ENCODE results near the gene FRY.

FRY gene

GRCh38 chr13:32173881-32174280, 142.3 kb downstream of the FRY start:
- no peak for TF ChIP-seq CTCF (conservative IDR thresholded peaks at IDR 0.05)
- no peak for TF ChIP-seq ZFX (IDR thresholded peaks at IDR 0.05)
- H3K27ac ChIP-seq: no peak overlapping the region

GRCh38 chr13:32174366-32174765, 142.8 kb downstream of the FRY start:
- H3K27ac ChIP-seq: no peak overlapping the region
- TF ChIP-seq CTCF (conservative IDR thresholded peaks at IDR 0.05) (no peak), ZFX (IDR thresholded peaks at IDR 0.05) (no peak)

GRCh38 chr13:32175307-32175706, 143.7 kb downstream of the FRY start:
- TF ChIP-seq ZFX (IDR thresholded peaks at IDR 0.05): no peak
- TF ChIP-seq CTCF (conservative IDR thresholded peaks at IDR 0.05): no peak
- H3K27ac ChIP-seq: no peak overlapping the region

- H3K27ac ChIP-seq: no peak overlapping the region
- TF ChIP-seq ZFX (IDR thresholded peaks at IDR 0.05): no peak
- TF ChIP-seq CTCF (conservative IDR thresholded peaks at IDR 0.05): no peak
Observed at GRCh38 chr13:32175943-32176342, 144.4 kb downstream of the FRY start.

GRCh38 chr13:32176696-32177095, 145.1 kb downstream of the FRY start:
- H3K27ac ChIP-seq: no peak overlapping the region
- TF ChIP-seq ZFX (IDR thresholded peaks at IDR 0.05) (no peak), CTCF (conservative IDR thresholded peaks at IDR 0.05) (no peak)

- TF ChIP-seq ZFX (IDR thresholded peaks at IDR 0.05) (no peak), CTCF (conservative IDR thresholded peaks at IDR 0.05) (no peak)
- no peak overlapping the region for H3K27ac ChIP-seq
Observed at GRCh38 chr13:32178763-32179162, 147.2 kb downstream of the FRY start.

GRCh38 chr13:32179708-32180107, 148.1 kb downstream of the FRY start:
- TF ChIP-seq ZFX (IDR thresholded peaks at IDR 0.05): no peak
- TF ChIP-seq CTCF (conservative IDR thresholded peaks at IDR 0.05): no peak
- H3K27ac ChIP-seq: no peak overlapping the region

Measured in C4-2B (cell line).